ENCODE results near the gene CNOT1. TPM values are rescaled to one million over a fixed set of nuclear protein-coding genes. Genes with fewer than 3 reads are reported as not detected.

The CNOT1 gene
- total and polyA plus RNA-seq, 10 of the 15 experiments (the other 5 are each of a cell fraction or from before 2014, with no cell fraction given), result 101 to 246 (median 175) TPM

- no peak for TF ChIP-seq PRDM15 (CRISPR knock-in tag; IDR thresholded peaks at IDR 0.05)
- TF ChIP-seq DPF2 (IDR thresholded peaks at IDR 0.05), result peak; percentile 82
- peak; percentile 96 for TF ChIP-seq RELA (IDR thresholded peaks at IDR 0.05; ENCODE audit: borderline replicate concordance, partially characterized antibody)
- no peak for TF ChIP-seq ZNF592 (IDR thresholded peaks at IDR 0.05)
- peak; percentile 99 for TF ChIP-seq CREM (IDR thresholded peaks at IDR 0.05; ENCODE audit: low read depth)
- TF ChIP-seq GATAD2B (conservative IDR thresholded peaks at IDR 0.05; ENCODE audit: low read depth), result peak; percentile 45
- peak; percentile 91 for TF ChIP-seq NFYA (IDR thresholded peaks at IDR 0.05; ENCODE audit: borderline replicate concordance, low read depth, low read length)
- peak; percentile 75; the same call in 1 of the 2 replicates for TF ChIP-seq NKRF (conservative IDR thresholded peaks at IDR 0.05)
- peak; percentile 96 for TF ChIP-seq CHD2 (IDR thresholded peaks at IDR 0.05; ENCODE audit: borderline replicate concordance, low read depth, low read length)
- 0 out of 2 replicates have a peak, but pooled peaks have one; percentile 22 for TF ChIP-seq WRNIP1 (IDR thresholded peaks at IDR 0.05; ENCODE audit: borderline replicate concordance, low read depth, low read length)
- peak; percentile 88 for TF ChIP-seq POLR2A (IDR thresholded peaks at IDR 0.05; ENCODE audit: low read depth, low read length)
- no peak for TF ChIP-seq CEBPB (IDR thresholded peaks at IDR 0.05; ENCODE audit: borderline replicate concordance in 1 of 2, low read depth in 2 of 2, low read length in 2 of 2)
- peak; percentile 98 for TF ChIP-seq SIX5 (IDR thresholded peaks at IDR 0.05; ENCODE audit: low read depth, low read length, severe bottlenecking)
- no peak for TF ChIP-seq SUPT20H (IDR thresholded peaks at IDR 0.05; ENCODE audit: borderline replicate concordance, control insufficient read depth, low read depth, low read length)
- no peak for TF ChIP-seq JUNB (IDR thresholded peaks at IDR 0.05)
- peak; percentile 10; the same call in 1 of the 2 replicates for TF ChIP-seq NR2F1 (conservative IDR thresholded peaks at IDR 0.05)
Measured at GRCh38 chr16:58629733-58630640, at the start of gene CNOT1 (continued).
